ENCODE results near the gene TEX101.

The TEX101 gene

GRCh38 chr19:43420954-43421353, 6.3 kb downstream of the TEX101 start:
- TF ChIP-seq, protein P1, sequence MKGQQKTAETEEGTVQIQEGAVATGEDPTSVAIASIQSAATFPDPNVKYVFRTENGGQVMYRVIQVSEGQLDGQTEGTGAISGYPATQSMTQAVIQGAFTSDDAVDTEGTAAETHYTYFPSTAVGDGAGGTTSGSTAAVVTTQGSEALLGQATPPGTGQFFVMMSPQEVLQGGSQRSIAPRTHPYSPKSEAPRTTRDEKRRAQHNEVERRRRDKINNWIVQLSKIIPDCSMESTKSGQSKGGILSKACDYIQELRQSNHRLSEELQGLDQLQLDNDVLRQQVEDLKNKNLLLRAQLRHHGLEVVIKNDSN (IDR thresholded peaks at IDR 0.05), result no peak
- TF ChIP-seq FOXM1 (IDR thresholded peaks at IDR 0.05; ENCODE audit: borderline replicate concordance, low read depth) (no peak), TCF12 (IDR thresholded peaks at IDR 0.05; ENCODE audit: low read depth) (no peak), EP300 (IDR thresholded peaks at IDR 0.05; ENCODE audit: borderline replicate concordance) (no peak), EGR1 (IDR thresholded peaks at IDR 0.05) (no peak), TAF1 (IDR thresholded peaks at IDR 0.05; ENCODE audit: low read depth) (no peak), ZBTB7A (IDR thresholded peaks at IDR 0.05; ENCODE audit: low read depth) (no peak), NFIC (IDR thresholded peaks at IDR 0.05) (no peak)
- TF ChIP-seq, protein P2, sequence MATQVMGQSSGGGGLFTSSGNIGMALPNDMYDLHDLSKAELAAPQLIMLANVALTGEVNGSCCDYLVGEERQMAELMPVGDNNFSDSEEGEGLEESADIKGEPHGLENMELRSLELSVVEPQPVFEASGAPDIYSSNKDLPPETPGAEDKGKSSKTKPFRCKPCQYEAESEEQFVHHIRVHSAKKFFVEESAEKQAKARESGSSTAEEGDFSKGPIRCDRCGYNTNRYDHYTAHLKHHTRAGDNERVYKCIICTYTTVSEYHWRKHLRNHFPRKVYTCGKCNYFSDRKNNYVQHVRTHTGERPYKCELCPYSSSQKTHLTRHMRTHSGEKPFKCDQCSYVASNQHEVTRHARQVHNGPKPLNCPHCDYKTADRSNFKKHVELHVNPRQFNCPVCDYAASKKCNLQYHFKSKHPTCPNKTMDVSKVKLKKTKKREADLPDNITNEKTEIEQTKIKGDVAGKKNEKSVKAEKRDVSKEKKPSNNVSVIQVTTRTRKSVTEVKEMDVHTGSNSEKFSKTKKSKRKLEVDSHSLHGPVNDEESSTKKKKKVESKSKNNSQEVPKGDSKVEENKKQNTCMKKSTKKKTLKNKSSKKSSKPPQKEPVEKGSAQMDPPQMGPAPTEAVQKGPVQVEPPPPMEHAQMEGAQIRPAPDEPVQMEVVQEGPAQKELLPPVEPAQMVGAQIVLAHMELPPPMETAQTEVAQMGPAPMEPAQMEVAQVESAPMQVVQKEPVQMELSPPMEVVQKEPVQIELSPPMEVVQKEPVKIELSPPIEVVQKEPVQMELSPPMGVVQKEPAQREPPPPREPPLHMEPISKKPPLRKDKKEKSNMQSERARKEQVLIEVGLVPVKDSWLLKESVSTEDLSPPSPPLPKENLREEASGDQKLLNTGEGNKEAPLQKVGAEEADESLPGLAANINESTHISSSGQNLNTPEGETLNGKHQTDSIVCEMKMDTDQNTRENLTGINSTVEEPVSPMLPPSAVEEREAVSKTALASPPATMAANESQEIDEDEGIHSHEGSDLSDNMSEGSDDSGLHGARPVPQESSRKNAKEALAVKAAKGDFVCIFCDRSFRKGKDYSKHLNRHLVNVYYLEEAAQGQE (IDR thresholded peaks at IDR 0.05; ENCODE audit: low read depth), result no peak

DNA sequence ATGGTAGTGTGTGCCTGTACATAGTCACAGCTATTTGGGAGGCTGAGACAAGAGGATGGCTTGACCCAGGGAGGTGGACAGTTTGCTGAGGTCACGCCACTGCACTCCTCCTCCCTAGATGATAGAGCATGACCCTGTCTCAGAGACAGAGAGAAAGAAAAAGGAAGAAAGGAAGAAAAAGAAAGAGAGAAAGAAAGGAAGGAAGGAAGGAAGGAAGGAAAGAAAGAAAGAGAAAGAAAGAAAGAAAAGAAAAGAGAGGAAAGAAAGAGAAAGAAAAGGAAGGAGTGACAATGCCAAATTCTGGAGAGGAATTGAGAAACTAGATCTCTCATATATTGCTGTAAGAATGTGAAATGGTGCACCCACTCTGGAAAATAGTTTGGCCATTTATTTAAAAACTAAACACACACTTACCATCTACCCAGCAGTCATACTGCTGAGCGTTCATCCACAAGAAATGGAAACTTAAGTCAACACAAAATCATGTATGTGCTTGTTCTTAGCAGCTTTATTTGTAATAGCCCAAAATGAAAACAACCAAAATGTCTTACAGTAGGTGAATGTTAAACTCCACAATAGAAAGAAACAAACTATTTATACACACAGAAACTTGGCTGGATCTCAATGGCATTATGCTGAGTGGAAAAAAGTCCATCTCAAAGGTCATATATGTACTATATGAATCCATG, 7.5 kb downstream of the TEX101 start:
- no peak for TF ChIP-seq NFIC (IDR thresholded peaks at IDR 0.05)
- no peak for TF ChIP-seq TAF1 (IDR thresholded peaks at IDR 0.05; ENCODE audit: low read depth)
- TF ChIP-seq EP300 (IDR thresholded peaks at IDR 0.05; ENCODE audit: borderline replicate concordance), result no peak

GRCh38 chr19:43422689-43423066, 8.0 kb downstream of the TEX101 start:
- no peak for TF ChIP-seq TCF12 (IDR thresholded peaks at IDR 0.05; ENCODE audit: low read depth)
- TF ChIP-seq TAF1 (IDR thresholded peaks at IDR 0.05; ENCODE audit: low read depth), result no peak
- TF ChIP-seq, protein P3, sequence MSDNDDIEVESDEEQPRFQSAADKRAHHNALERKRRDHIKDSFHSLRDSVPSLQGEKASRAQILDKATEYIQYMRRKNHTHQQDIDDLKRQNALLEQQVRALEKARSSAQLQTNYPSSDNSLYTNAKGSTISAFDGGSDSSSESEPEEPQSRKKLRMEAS (IDR thresholded peaks at IDR 0.05), result no peak
- TF ChIP-seq NFIC (IDR thresholded peaks at IDR 0.05), result no peak
- no peak for TF ChIP-seq EGR1 (IDR thresholded peaks at IDR 0.05)
- TF ChIP-seq, protein P2 (IDR thresholded peaks at IDR 0.05; ENCODE audit: low read depth), result no peak
- TF ChIP-seq EP300 (IDR thresholded peaks at IDR 0.05; ENCODE audit: borderline replicate concordance), result no peak
- TF ChIP-seq TEAD4 (IDR thresholded peaks at IDR 0.05), result no peak
- TF ChIP-seq CREB1 (IDR thresholded peaks at IDR 0.05; ENCODE audit: low read depth), result no peak
- no peak for TF ChIP-seq RAD21 (IDR thresholded peaks at IDR 0.05; ENCODE audit: low read depth)
- TF ChIP-seq CEBPB (IDR thresholded peaks at IDR 0.05), result no peak
- TF ChIP-seq, protein P1 (IDR thresholded peaks at IDR 0.05), result no peak
- no peak for TF ChIP-seq YY1 (IDR thresholded peaks at IDR 0.05; ENCODE audit: low read depth)
- TF ChIP-seq FOXM1 (IDR thresholded peaks at IDR 0.05; ENCODE audit: borderline replicate concordance, low read depth), result no peak
- TF ChIP-seq ZBTB7A (IDR thresholded peaks at IDR 0.05; ENCODE audit: low read depth), result no peak

DNA sequence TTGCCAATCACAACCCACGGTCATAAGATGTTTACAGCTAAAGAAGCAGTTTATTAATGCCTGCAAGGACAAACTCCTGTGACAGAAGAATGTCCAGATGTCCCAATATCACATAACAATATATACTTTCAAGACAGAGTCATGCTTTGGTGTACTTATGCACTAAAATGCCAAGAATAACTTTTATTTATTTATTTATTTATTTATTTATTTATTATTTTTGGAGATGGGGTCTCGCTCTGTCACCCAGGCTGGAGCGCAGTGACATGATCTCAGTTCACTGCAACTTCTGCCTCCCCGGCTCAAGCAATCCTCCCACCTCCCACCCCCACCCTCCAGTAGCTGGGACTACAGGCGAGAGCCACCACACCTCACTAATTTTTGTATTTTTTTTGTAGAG, 9.1 kb downstream of the TEX101 start:
- TF ChIP-seq CEBPB (IDR thresholded peaks at IDR 0.05), result no peak
- TF ChIP-seq, protein P2 (IDR thresholded peaks at IDR 0.05; ENCODE audit: low read depth), result no peak
- TF ChIP-seq RAD21 (IDR thresholded peaks at IDR 0.05; ENCODE audit: low read depth), result no peak
- TF ChIP-seq ZBTB7A (IDR thresholded peaks at IDR 0.05; ENCODE audit: low read depth), result no peak
- no peak for TF ChIP-seq FOXM1 (IDR thresholded peaks at IDR 0.05; ENCODE audit: borderline replicate concordance, low read depth)

All from Ishikawa (cell line).